Right lobe of liver (tissue), 4 donors: ENCODE measurements around the gene RNASE4.

ENCODE experiments used
- CTCF ChIP-seq, 4 donors: fragments of 200-600 bp in 3 of 4; fragments of 450-650 bp in 1 of 4; IDR thresholded peaks; one replicate each; pipeline versions ENCODE4 v1.5.1 to v1.8.0; 2016 to 2022; ENCODE audit warnings: antibody characterized with exemption in 4 of 4, mild to moderate bottlenecking in 2 of 4
- POLR2A ChIP-seq: fragments of 450-650 bp; IDR thresholded peaks from one replicate; pipeline ENCODE4 v1.6.1; 2017; ENCODE audit warnings: antibody characterized with exemption, mild to moderate bottlenecking
- donor health status: DM: no; HTN: no; CAD: no.
- donor health status: DM: no; HTN: no; CAD: no.
- donor health status: DM: no; HTN: yes; CAD: no.

GRCh38 chr14:20720741-20721140 is 36.4 kb downstream of the RNASE4 start:
- TF ChIP-seq CTCF (IDR thresholded peaks at IDR 0.05) (no peak), POLR2A (no peak)
